ENCODE data around the gene RNF150.
"Not testable (repeated sequence)": the region's sequence is repeated elsewhere in the genome, so short reads cannot be mapped to it uniquely, and the experiment has no call there.

RNF150 gene

GRCh38 chr4:141169391-141169790 is 36.1 kb upstream of the RNF150 start:
- TF ChIP-seq CTCF (IDR thresholded peaks at IDR 0.05; ENCODE audit: low read depth, low read length), result no peak
- no peak for DNase-seq (ENCODE audit: extremely low read depth, low read depth)

GRCh38 chr4:141165001-141165400 is 31.7 kb upstream of the RNF150 start:
- DNase-seq (ENCODE audit: extremely low read depth, low read depth), result not testable (repeated sequence)

- no peak for TF ChIP-seq CTCF (IDR thresholded peaks at IDR 0.05; ENCODE audit: low read depth, low read length)
- DNase-seq (ENCODE audit: extremely low read depth, low read depth), result no peak
Measured at GRCh38 chr4:141159027-141159426, 25.8 kb upstream of the RNF150 start.

GRCh38 chr4:141158219-141158618 is 24.9 kb upstream of the RNF150 start:
- TF ChIP-seq CTCF (IDR thresholded peaks at IDR 0.05; ENCODE audit: low read depth, low read length), result peak; percentile 39
- no peak for DNase-seq (ENCODE audit: extremely low read depth, low read depth)

- no peak for DNase-seq (ENCODE audit: extremely low read depth, low read depth)
- no peak for TF ChIP-seq CTCF (IDR thresholded peaks at IDR 0.05; ENCODE audit: low read depth, low read length)
Measured at GRCh38 chr4:141155586-141155985, 22.3 kb upstream of the RNF150 start.

GRCh38 chr4:141154725-141155124 is 21.5 kb upstream of the RNF150 start:
- no peak for TF ChIP-seq CTCF (IDR thresholded peaks at IDR 0.05; ENCODE audit: low read depth, low read length)
- no peak for DNase-seq (ENCODE audit: extremely low read depth, low read depth)

- TF ChIP-seq CTCF (IDR thresholded peaks at IDR 0.05; ENCODE audit: low read depth, low read length), result no peak
- no peak for DNase-seq (ENCODE audit: extremely low read depth, low read depth)
Measured at GRCh38 chr4:141153751-141154510, 20.7 kb upstream of the RNF150 start.

GRCh38 chr4:141144207-141144606 is 10.9 kb upstream of the RNF150 start:
- DNase-seq (ENCODE audit: extremely low read depth, low read depth), result no peak
- TF ChIP-seq CTCF (IDR thresholded peaks at IDR 0.05; ENCODE audit: low read depth, low read length), result no peak

All from AG09319 (cell line).